CD4-positive, alpha-beta T cell (primary cell): ENCODE data around the gene CABP4. TPM values are rescaled to one million over a fixed set of nuclear protein-coding genes. Genes with fewer than 3 reads are reported as not detected.
A peak's percentile ranks its signal among the peaks of the same experiment; 100 is the strongest.
"Not testable (repeated sequence)": the region's sequence is repeated elsewhere in the genome, so short reads cannot be mapped to it uniquely, and the experiment has no call there.

Source experiments
- ATAC-seq: fragments of 200-7000 bp; cut with Tn5 transposase; one replicate; pipeline ENCODE4 v1.10.0; 2022; ENCODE audit warnings: mild to moderate bottlenecking; ENCODE audit not compliant: poor library complexity
- CTCF ChIA-PET: fragments of 350-600 bp; sonication (Branson Sonifier 250); formaldehyde crosslinking; loops from one replicate; lab custom pipeline; 2021; ENCODE audit warnings: antibody characterized with exemption, inconsistent platforms; lab: Charles Lee
- POLR2A ChIA-PET: fragments of 350-600 bp; sonication (Branson Sonifier 250); formaldehyde crosslinking; loops from one replicate; lab custom pipeline; 2021; ENCODE audit warnings: antibody characterized with exemption, inconsistent platforms; lab: Charles Lee
- DNase-seq, 14 experiments: peaks; one replicate each; pipeline ENCODE4 v3.0.0-alpha.2; 2013 to 2020; ENCODE audit warnings: mixed read lengths in 2 of 14
- H3K27ac ChIP-seq, 2 donors: one replicate each; pipeline versions ENCODE4 v1.5.1 to v1.7.0; 2013; ENCODE audit warnings: low read length in 2 of 2, low read depth in 1 of 2, mild to moderate bottlenecking in 1 of 2
- H3K27me3 ChIP-seq, 2 experiments: 1 replicate in 1 of 2; 2 replicates in 1 of 2; pipeline versions ENCODE4 v1.6.1 to v1.7.0; 2013; ENCODE audit warnings: low read length in 2 of 2, control low read depth in 1 of 2, mild to moderate bottlenecking in 1 of 2, moderate library complexity in 1 of 2; ENCODE audit not compliant: insufficient read depth in 2 of 2, control insufficient read depth in 1 of 2
- H3K36me3 ChIP-seq: one replicate; pipeline ENCODE4 v1.6.1; 2013; ENCODE audit warnings: low read length, control low read depth; ENCODE audit not compliant: insufficient read depth
- H3K4me1 ChIP-seq: one replicate; pipeline ENCODE4 v1.6.1; 2013; ENCODE audit warnings: low read length, control low read depth; ENCODE audit not compliant: insufficient read depth
- H3K4me3 ChIP-seq: one replicate; pipeline ENCODE4 v1.5.1; 2013; ENCODE audit warnings: mild to moderate bottlenecking, low read length, moderate library complexity
- H3K9me3 ChIP-seq, 2 experiments: 1 replicate in 1 of 2; 2 replicates in 1 of 2; pipeline versions ENCODE4 v1.6.1 to v1.7.0; 2013; ENCODE audit warnings: low read length in 2 of 2, mild to moderate bottlenecking in 2 of 2, control low read depth in 1 of 2, moderate library complexity in 1 of 2; ENCODE audit not compliant: control insufficient read depth in 1 of 2, insufficient read depth in 1 of 2
- H3K27ac Mint-ChIP-seq: one replicate; pipeline ENCODE4 v1.8.0; 2020; ENCODE audit warnings: mixed read lengths
- H3K27me3 Mint-ChIP-seq: one replicate; pipeline ENCODE4 v1.8.0; 2021; ENCODE audit warnings: mixed read lengths
- H3K36me3 Mint-ChIP-seq: one replicate; pipeline ENCODE4 v1.8.0; 2021; ENCODE audit warnings: low read depth, mixed read lengths
- H3K4me1 Mint-ChIP-seq: one replicate; pipeline ENCODE4 v1.8.0; 2021; ENCODE audit warnings: low read depth, mixed read lengths
- H3K4me3 Mint-ChIP-seq: one replicate; pipeline ENCODE4 v1.8.0; 2020; ENCODE audit warnings: mild to moderate bottlenecking, mixed read lengths
- H3K9me3 Mint-ChIP-seq: one replicate; pipeline ENCODE4 v1.8.0; 2020; ENCODE audit warnings: mixed read lengths
- intact Hi-C, 2 experiments: fragments of 100-400 bp; cut with DNase I in 1 of 2; cut with micrococcal nuclease in 1 of 2; formaldehyde crosslinking; loops; one replicate each; pipeline versions ENCODE4 v1.15.1 to v1.9.0; 2023 to 2025; cut with DNase I, micrococcal nuclease
- total RNA-seq, 174 experiments: library from RNA in 2 of 174; stranded (reverse) in 2 of 174; gene quantifications; one replicate each; pipeline ENCODE4 v1.2.3 and lab custom pipeline; 2021 to 2026
- TF ChIP-seq, protein P1 (sequence below): fragments of 200-600 bp; IDR thresholded peaks from one replicate; pipeline ENCODE4 v1.8.0; 2022; ENCODE audit warnings: antibody characterized with exemption, mild to moderate bottlenecking

CABP4 gene
- total RNA-seq, 2 experiments from 2014 or later: 7.5 to 8.5 TPM

DNA sequence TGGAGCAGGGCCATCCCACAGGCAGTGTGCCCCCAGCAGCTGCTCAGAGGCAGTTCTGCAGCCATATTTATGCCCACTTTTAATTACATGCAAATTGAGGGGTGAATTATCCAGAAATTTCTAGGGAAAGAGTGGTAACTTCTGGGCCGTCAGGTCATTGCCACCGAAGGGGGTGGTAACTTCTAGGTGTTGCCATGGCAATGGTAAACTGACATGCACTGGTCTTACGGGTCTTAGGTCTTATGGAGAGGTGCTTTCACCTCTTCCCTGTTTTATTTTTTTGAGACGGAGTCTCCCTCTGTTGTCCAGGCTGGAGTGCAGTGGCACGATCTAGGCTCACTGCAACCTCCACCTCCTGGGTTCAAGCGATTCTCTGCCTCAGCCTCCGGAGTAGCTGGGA is 17.7 kb downstream of the CABP4 start:
- TF ChIP-seq, protein P1, sequence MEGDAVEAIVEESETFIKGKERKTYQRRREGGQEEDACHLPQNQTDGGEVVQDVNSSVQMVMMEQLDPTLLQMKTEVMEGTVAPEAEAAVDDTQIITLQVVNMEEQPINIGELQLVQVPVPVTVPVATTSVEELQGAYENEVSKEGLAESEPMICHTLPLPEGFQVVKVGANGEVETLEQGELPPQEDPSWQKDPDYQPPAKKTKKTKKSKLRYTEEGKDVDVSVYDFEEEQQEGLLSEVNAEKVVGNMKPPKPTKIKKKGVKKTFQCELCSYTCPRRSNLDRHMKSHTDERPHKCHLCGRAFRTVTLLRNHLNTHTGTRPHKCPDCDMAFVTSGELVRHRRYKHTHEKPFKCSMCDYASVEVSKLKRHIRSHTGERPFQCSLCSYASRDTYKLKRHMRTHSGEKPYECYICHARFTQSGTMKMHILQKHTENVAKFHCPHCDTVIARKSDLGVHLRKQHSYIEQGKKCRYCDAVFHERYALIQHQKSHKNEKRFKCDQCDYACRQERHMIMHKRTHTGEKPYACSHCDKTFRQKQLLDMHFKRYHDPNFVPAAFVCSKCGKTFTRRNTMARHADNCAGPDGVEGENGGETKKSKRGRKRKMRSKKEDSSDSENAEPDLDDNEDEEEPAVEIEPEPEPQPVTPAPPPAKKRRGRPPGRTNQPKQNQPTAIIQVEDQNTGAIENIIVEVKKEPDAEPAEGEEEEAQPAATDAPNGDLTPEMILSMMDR: no peak
- no peak overlapping the region for H3K27ac ChIP-seq
- no peak overlapping the region for H3K4me3 ChIP-seq
- H3K4me1 ChIP-seq: peaks cover 19% of the 10 kb centered on the region
- ChIA-PET CTCF (no interaction called here), POLR2A (no interaction called here)
- no peaks in the 10 kb centered on the region for H3K27me3 Mint-ChIP-seq
- ATAC-seq (no peak), DNase-seq (no peak)
- H3K4me1 Mint-ChIP-seq: peaks cover 11% of the 10 kb centered on the region
- no peaks in the 10 kb centered on the region for H3K9me3 Mint-ChIP-seq
- H3K36me3 Mint-ChIP-seq: no peaks in the 10 kb centered on the region
- no peaks in the 10 kb centered on the region for H3K9me3 ChIP-seq
- H3K27ac Mint-ChIP-seq: no peak overlapping the region
- intact Hi-C loops: no loop called here
- no peaks in the 10 kb centered on the region for H3K27me3 ChIP-seq
- no peaks in the 10 kb centered on the region for H3K36me3 ChIP-seq
- no peak overlapping the region for H3K4me3 Mint-ChIP-seq

GRCh38 chr11:67476692-67477091 is 21.5 kb downstream of the CABP4 start:
- H3K27me3 Mint-ChIP-seq, H3K4me3 Mint-ChIP-seq, H3K36me3 ChIP-seq, H3K4me1 Mint-ChIP-seq, H3K4me3 ChIP-seq, H3K27me3 ChIP-seq, DNase-seq, H3K36me3 Mint-ChIP-seq, H3K27ac ChIP-seq, H3K9me3 Mint-ChIP-seq, ATAC-seq, H3K4me1 ChIP-seq, H3K27ac Mint-ChIP-seq, intact Hi-C loops, H3K9me3 ChIP-seq: not testable (repeated sequence)
- CTCF ChIA-PET: interaction anchor here (0.6 to 1.4 kb wide), 3 partner anchors 75 to 1048 kb away, joined by 3 read pairs; partner anchors contain the start of gene PPP1CA
- POLR2A ChIA-PET: interaction anchor here (0.6 to 1.3 kb wide), 5 partner anchors 10 to 136 kb away, joined by 3 to 6 read pairs (median 3); partner anchors contain the start of genes POLD4 and PTPRCAP

DNA sequence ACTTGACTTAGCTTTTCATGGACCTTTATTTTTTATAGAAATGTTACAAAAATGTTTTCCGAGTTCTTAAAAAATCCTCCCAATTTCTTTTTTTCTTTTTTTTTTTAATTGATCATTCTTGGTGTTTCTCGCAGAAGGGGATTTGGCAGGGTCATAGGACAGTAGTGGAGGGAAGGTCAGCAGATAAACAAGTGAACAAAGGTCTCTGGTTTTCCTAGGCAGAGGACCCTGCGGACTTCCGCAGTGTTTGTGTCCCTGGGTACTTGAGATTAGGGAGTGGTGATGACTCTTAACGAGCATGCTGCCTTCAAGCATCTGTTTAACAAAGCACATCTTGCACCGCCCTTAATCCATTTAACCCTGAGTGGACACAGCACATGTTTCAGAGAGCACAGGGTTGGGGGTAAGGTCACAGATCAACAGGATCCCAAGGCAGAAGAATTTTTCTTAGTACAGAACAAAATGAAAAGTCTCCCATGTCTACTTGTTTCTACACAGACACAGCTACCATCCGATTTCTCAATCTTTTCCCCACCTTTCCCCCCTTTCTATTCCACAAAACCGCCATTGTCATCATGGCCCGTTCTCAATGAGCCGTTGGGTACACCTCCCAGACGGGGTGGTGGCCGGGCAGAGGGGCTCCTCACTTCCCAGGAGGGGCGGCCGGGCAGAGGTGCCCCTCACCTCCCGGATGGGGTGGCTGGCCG is 22.3 kb downstream of the CABP4 start:
- CTCF ChIA-PET: interaction anchor here (0.6 to 1.4 kb wide), 2 partner anchors 132 to 1049 kb away, joined by 3 read pairs; no protein-coding TSS in a partner anchor
- H3K27ac Mint-ChIP-seq: not testable (repeated sequence)

DNA sequence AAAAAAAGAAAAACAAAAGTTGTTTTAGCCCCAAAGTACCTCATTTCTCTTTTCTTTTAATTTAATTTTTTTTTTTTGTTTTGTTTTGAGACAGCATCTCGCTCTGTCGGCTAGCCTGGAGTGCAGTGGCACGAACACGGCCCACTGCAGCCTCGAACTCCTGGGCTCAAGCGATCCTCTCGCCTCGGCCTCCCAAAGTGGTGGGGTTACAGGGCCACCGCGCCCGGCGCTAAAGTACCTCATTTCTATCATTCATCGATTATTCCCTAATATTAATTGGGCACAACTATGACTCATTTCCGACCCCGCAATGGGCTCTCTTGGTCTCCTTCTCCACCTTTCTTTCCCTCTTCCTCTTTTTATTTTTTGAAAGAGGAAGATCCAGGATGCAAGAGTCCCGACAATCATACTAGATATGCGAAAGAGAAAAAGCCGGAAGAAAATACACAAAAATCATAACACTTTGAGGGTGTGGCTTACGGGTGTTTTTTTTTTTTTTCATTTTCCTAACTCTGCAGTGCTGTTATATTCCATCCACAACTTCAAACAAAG is 27.2 kb downstream of the CABP4 start:
- ChIA-PET CTCF (interaction anchor here (0.7 to 1.9 kb wide), 4 partner anchors 14 to 81 kb away, joined by 4 to 8 read pairs (median 6); partner anchors contain the start of genes PPP1CA and TMEM134), POLR2A (interaction anchor here (0.7 to 5.5 kb wide), 28 partner anchors 9 to 242 kb away, joined by 3 to 110 read pairs (median 6); partner anchors contain the start of genes ANKRD13D, CLCF1, PITPNM1 and POLD4)
- Mint-ChIP-seq H3K9me3 (no peaks in the 10 kb centered on the region), H3K36me3 (peaks cover 35% of the 10 kb centered on the region), H3K4me3 (peak overlapping the region; percentile 91), H3K27me3 (no peaks in the 10 kb centered on the region), H3K4me1 (peaks cover 48% of the 10 kb centered on the region), H3K27ac (peak overlapping the region; percentile 95)
- peaks cover 55% of the 10 kb centered on the region for H3K4me1 ChIP-seq
- peak overlapping the region; percentile 80 for H3K4me3 ChIP-seq
- intact Hi-C loops: loop anchor here (1.0 to 10.0 kb wide), 3 partner anchors 13 to 198 kb away; partner anchors contain the start of genes ANKRD13D (in 1 of the 2), CARNS1 (in 1 of the 2) and TMEM134 (in 1 of the 2)
- H3K36me3 ChIP-seq: peaks cover 8% of the 10 kb centered on the region
- TF ChIP-seq, protein P1: no peak
- no peaks in the 10 kb centered on the region for H3K27me3 ChIP-seq
- peak overlapping the region; percentile 90 for H3K27ac ChIP-seq
- ATAC-seq: peak; percentile 5
- H3K9me3 ChIP-seq: no peaks in the 10 kb centered on the region
- peak in 2 of 14 experiments; percentile 4 to 20 for DNase-seq

More for the DNA sequence above, 22.3 kb downstream of the CABP4 start:
- H3K27me3 Mint-ChIP-seq, H3K27me3 ChIP-seq, H3K4me1 ChIP-seq, ATAC-seq, H3K9me3 Mint-ChIP-seq, H3K9me3 ChIP-seq, H3K36me3 ChIP-seq, intact Hi-C loops, H3K36me3 Mint-ChIP-seq, H3K4me3 ChIP-seq, H3K27ac ChIP-seq, H3K4me1 Mint-ChIP-seq, H3K4me3 Mint-ChIP-seq, DNase-seq: not testable (repeated sequence)
- POLR2A ChIA-PET: interaction anchor here (0.6 to 1.3 kb wide), 3 partner anchors 9 to 136 kb away, joined by 3 to 4 read pairs (median 3); no protein-coding TSS in a partner anchor
